NCI-H1417 (cell line): Measurements from ENCODE around the gene FARP2.

Experiments
- DNase-seq, 3 experiments: peaks; one replicate each; lab custom pipeline; 2025; lab: John Stamatoyannopoulos, UW

FARP2 gene

GRCh38 chr2:241534293-241534692, 178.2 kb downstream of the FARP2 start:
- DNase-seq = no peak

GRCh38 chr2:241534701-241535375, 178.8 kb downstream of the FARP2 start:
- no peak for DNase-seq

GRCh38 chr2:241535871-241536655, 180.0 kb downstream of the FARP2 start:
- no peak for DNase-seq

- no peak for DNase-seq
Measured at GRCh38 chr2:241538838-241539615, 182.9 kb downstream of the FARP2 start.

GRCh38 chr2:241539616-241540374, 183.7 kb downstream of the FARP2 start:
- DNase-seq = no peak

- peak in 1 of 3 experiments; percentile 42 for DNase-seq
Measured at GRCh38 chr2:241540401-241540770, 184.3 kb downstream of the FARP2 start.

GRCh38 chr2:241540771-241541561, 184.9 kb downstream of the FARP2 start:
- peak; percentile 55 to 72 (median 63) for DNase-seq

- DNase-seq = no peak
Measured at GRCh38 chr2:241541564-241542277, 185.6 kb downstream of the FARP2 start.

- DNase-seq = no peak
Measured at GRCh38 chr2:241542278-241542605, 186.2 kb downstream of the FARP2 start.
